SK-N-MC (cell line): ENCODE data around the gene TDRD1.

Experiments
- EZH2 ChIP-seq: fragments of 200-600 bp; sonication (generic); IDR thresholded peaks from one replicate; pipeline ENCODE4 v1.6.1; 2017; ENCODE audit warnings: antibody characterized with exemption
- POLR2AphosphoS5 ChIP-seq: IDR thresholded peaks from 2 replicates; pipeline ENCODE4 v1.6.1; 2012; ENCODE audit warnings: mild to moderate bottlenecking, low read depth, low read length, borderline replicate concordance

GRCh38 chr10:114175667-114176066, 3.5 kb upstream of the TDRD1 start:
- TF ChIP-seq POLR2AphosphoS5 (no peak), EZH2 (no peak)
